ENCODE data around the gene ANKEF1. TPM values are rescaled to one million over a fixed set of nuclear protein-coding genes. Genes with fewer than 3 reads are reported as not detected.

ANKEF1 gene
- total RNA-seq, 6 donors from 2014 or later = 1.0 to 7.5 (median 3.5) TPM

GRCh38 chr20:10042086-10042485, 7.3 kb downstream of the ANKEF1 start:
- H3K4me1 ChIP-seq = peaks cover 0 to 9% (median 0%) of the 10 kb centered on the region in 4 donors
- no peak overlapping the region for H3K4me3 ChIP-seq
- ATAC-seq (ENCODE audit: low FRiP score in 2 of 2) (no peak), DNase-seq (no peak)
- 77 to 85% methylated on average over 3 of the region's 3 CpGs for WGBS, 2 donors
- no peak overlapping the region for H3K27ac ChIP-seq
- no peaks in the 10 kb centered on the region for H3K9me3 ChIP-seq
- no peaks in the 10 kb centered on the region for H3K27me3 ChIP-seq
- no peaks in the 10 kb centered on the region for H3K36me3 ChIP-seq
- TF ChIP-seq EP300 (IDR thresholded peaks at IDR 0.05) = no peak
- TF ChIP-seq CTCF (IDR thresholded peaks at IDR 0.05) = no peak
- no peak for TF ChIP-seq POLR2AphosphoS5 (IDR thresholded peaks at IDR 0.05)
- TF ChIP-seq POLR2A (IDR thresholded peaks at IDR 0.05) = no peak

GRCh38 chr20:10047427-10047826, 12.6 kb downstream of the ANKEF1 start:
- no peak for TF ChIP-seq CTCF (IDR thresholded peaks at IDR 0.05)
- TF ChIP-seq POLR2AphosphoS5 (IDR thresholded peaks at IDR 0.05) = no peak
- TF ChIP-seq EP300 (IDR thresholded peaks at IDR 0.05) = no peak
- no peak for TF ChIP-seq POLR2A (IDR thresholded peaks at IDR 0.05)
- ATAC-seq (ENCODE audit: low FRiP score in 2 of 2) (no peak), DNase-seq (no peak)
- Histone ChIP-seq H3K4me3 (no peak overlapping the region), H3K36me3 (no peaks in the 10 kb centered on the region), H3K27me3 (no peaks in the 10 kb centered on the region), H3K4me1 (no peaks in the 10 kb centered on the region), H3K9me3 (no peaks in the 10 kb centered on the region), H3K27ac (no peak overlapping the region)
- WGBS, 2 donors = 49 to 51% methylated on average over 4 of the region's 4 CpGs

- Histone ChIP-seq H3K4me3 (no peak overlapping the region), H3K36me3 (peaks cover 0 to 3% (median 0%) of the 10 kb centered on the region in 4 donors), H3K27me3 (no peaks in the 10 kb centered on the region), H3K9me3 (no peaks in the 10 kb centered on the region), H3K27ac (no peak overlapping the region), H3K4me1 (no peaks in the 10 kb centered on the region)
- ATAC-seq (ENCODE audit: low FRiP score in 2 of 2) = no peak
- DNase-seq = no peak
- 88 to 91% methylated on average over 1 of the region's 1 CpG for WGBS, 2 donors
- TF ChIP-seq POLR2AphosphoS5 (IDR thresholded peaks at IDR 0.05) (no peak), EP300 (IDR thresholded peaks at IDR 0.05) (no peak), CTCF (IDR thresholded peaks at IDR 0.05) (no peak)
Measured at GRCh38 chr20:10051185-10051584, 16.4 kb downstream of the ANKEF1 start.

GRCh38 chr20:10059006-10059405, 24.2 kb downstream of the ANKEF1 start:
- Histone ChIP-seq H3K9me3 (no peaks in the 10 kb centered on the region), H3K36me3 (peaks cover 0 to 3% (median 0%) of the 10 kb centered on the region in 4 donors), H3K4me1 (no peaks in the 10 kb centered on the region), H3K4me3 (no peak overlapping the region), H3K27ac (no peak overlapping the region), H3K27me3 (no peaks in the 10 kb centered on the region)
- TF ChIP-seq CTCF (IDR thresholded peaks at IDR 0.05) (no peak), POLR2AphosphoS5 (IDR thresholded peaks at IDR 0.05) (no peak), POLR2A (IDR thresholded peaks at IDR 0.05) (no peak), EP300 (IDR thresholded peaks at IDR 0.05) (no peak)
- DNase-seq (no peak), ATAC-seq (ENCODE audit: low FRiP score in 2 of 2) (no peak)
- 41 to 56% methylated on average over 2 of the region's 2 CpGs for WGBS, 2 donors

- no peak for DNase-seq
- ATAC-seq (ENCODE audit: low FRiP score in 2 of 2) = no peak
- H3K9me3 ChIP-seq = no peaks in the 10 kb centered on the region
- no peak overlapping the region for H3K4me3 ChIP-seq
- 61% methylated on average over 8 of the region's 8 CpGs for WGBS, 2 donors
- H3K36me3 ChIP-seq = no peaks in the 10 kb centered on the region
- H3K27me3 ChIP-seq = no peaks in the 10 kb centered on the region
- H3K27ac ChIP-seq = no peak overlapping the region
- no peak for TF ChIP-seq EP300 (IDR thresholded peaks at IDR 0.05)
- TF ChIP-seq POLR2AphosphoS5 (IDR thresholded peaks at IDR 0.05) = no peak
- no peak for TF ChIP-seq CTCF (IDR thresholded peaks at IDR 0.05)
- no peak for TF ChIP-seq POLR2A (IDR thresholded peaks at IDR 0.05)
- no peaks in the 10 kb centered on the region for H3K4me1 ChIP-seq
Measured at GRCh38 chr20:10060226-10060625, 25.4 kb downstream of the ANKEF1 start.

Measured in upper lobe of left lung (tissue), 6 donors.